Amniotic stem cell (primary cell): ENCODE results near the gene SEMA4D.

Source experiments
- DNase-seq: peaks from one replicate; lab custom pipeline; 2025; lab: John Stamatoyannopoulos, UW

SEMA4D gene, protein sequence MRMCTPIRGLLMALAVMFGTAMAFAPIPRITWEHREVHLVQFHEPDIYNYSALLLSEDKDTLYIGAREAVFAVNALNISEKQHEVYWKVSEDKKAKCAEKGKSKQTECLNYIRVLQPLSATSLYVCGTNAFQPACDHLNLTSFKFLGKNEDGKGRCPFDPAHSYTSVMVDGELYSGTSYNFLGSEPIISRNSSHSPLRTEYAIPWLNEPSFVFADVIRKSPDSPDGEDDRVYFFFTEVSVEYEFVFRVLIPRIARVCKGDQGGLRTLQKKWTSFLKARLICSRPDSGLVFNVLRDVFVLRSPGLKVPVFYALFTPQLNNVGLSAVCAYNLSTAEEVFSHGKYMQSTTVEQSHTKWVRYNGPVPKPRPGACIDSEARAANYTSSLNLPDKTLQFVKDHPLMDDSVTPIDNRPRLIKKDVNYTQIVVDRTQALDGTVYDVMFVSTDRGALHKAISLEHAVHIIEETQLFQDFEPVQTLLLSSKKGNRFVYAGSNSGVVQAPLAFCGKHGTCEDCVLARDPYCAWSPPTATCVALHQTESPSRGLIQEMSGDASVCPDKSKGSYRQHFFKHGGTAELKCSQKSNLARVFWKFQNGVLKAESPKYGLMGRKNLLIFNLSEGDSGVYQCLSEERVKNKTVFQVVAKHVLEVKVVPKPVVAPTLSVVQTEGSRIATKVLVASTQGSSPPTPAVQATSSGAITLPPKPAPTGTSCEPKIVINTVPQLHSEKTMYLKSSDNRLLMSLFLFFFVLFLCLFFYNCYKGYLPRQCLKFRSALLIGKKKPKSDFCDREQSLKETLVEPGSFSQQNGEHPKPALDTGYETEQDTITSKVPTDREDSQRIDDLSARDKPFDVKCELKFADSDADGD

DNA sequence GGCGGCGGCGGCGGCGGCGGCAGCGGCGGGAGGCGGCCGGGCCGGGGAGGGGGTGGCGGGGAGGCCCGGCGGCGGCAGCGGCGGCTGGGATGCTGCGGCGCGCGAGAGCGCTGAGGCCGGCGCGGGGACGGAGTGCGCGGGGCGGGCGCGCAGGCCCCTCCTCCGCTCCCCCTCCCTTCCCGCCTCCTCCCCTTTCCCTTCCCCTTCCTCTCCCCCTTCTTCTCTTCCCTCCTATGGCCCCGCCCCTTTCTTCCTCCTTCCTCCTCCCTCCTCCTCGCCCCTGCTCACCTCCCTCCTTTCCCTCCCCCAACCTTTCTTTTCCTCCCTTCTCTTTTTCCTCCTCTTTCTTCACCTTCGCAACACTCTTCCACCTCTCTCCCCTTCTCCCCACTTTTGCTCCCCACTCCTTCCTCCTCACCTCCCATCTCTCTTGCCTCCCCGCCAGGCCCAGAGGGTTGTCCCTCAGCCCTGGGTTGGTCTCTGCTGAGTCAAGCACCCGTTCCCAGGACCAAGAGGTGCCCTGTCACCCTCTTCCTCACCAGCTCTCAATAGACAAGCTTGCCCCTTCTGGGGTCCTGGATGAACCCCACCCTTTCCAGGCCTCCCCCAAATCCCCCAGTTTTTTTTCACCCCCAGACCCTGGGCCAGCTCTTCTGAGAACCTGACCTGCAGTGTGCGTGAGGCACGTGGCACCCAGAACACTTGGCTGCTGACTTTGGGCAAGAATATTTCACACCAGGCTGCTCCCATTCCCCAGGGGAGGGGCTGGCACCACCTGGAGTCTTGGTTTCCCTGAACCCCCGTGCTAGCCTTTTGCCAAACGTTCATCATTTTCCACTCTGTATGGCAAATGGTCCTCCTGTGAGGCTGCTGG lies at the start of gene SEMA4D:
SEMA4D (minus strand) TSS at position 136 of the 874 bp plus-strand sequence. CDS start 92,657 bp downstream, outside the sequence.
- no peak for DNase-seq

DNA sequence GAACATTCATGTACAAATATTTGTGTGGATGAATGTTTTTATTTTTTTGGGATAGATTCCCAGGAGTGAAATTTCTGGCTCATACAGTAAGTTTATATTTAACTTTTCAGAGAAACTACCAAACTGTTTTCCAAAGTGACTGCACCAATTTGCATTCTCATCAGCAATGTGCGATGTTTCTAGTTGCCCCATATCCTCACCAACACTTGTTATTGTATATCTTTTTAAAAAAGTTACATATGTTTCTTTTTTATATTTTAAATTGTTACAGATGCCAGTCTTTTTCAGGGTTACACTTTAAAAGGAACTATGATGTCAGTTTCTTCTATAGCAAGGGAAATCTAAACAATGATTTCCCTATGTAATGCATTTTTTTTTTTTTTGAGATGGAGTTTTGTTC lies 49.1 kb upstream of the SEMA4D start:
- no peak for DNase-seq

DNA sequence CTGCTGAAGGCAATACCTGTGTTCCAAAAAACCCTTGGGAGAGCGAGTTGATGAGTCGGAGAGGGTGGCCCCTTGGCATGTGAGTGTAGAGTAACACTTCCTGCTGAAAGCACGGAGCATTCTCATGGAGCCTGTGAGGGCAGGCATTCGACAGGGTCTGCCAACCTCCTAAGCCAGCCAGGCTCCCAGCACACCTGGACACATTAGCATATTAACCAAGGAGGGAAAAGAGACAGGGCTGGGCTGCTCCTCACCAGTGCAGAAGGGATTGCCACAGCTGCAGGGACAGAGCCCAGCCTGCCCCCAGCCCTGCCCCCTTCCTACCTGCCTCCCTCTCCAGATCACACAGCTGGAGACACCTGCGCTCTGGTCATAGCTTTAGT lies 46.4 kb upstream of the SEMA4D start:
- no peak for DNase-seq

DNA sequence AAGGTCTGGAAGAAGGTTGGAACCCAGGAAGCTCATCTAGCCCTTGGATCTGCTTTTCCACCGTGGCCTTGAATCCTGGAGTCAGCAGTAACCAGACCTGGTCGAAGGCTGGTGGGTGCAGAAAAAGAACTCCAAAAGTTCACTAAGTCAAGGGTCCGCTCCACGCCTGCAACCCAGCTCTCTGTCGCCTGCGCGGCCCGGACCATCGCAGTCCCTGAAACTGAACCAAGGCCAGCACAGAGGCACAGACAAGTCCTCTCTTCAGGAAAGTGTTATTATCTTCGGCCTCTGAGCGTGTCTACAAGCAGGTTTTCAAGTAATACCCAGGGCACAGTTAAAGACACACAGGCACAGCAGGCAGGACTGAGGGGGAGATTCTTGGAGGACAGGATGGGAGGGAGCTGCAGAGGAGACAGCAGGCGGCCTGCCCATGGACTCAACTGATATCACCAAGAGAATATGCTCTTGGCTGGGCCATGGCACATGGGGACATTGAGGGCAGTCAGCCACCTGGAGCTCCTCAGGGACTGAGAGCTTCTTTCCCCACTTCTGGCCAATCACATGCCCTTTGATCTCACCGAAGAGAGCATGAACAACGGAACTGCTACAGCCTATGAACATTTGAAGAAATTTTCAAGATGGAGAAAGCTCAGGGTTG lies 45.8 kb upstream of the SEMA4D start:
- no peak for DNase-seq

DNA sequence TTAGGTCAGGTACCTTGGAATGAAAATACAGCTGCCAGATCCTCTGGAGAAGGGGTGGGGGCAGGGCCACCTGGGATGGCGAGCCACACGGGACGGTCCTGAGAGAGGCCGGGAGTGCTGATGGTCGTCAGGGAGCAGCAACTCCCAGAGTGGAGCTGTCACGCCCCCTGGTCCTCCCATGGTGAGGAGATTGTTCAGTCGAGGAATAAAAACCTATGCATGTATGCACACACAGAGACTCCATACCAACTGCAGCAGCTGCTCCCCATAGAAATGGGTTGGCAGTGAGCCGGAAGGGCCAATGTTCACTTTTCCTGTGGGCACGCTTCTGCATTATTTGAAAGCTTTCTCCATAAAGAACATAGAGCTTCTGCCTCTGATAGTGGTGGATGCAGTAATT lies 45.2 kb upstream of the SEMA4D start:
- no peak for DNase-seq

DNA sequence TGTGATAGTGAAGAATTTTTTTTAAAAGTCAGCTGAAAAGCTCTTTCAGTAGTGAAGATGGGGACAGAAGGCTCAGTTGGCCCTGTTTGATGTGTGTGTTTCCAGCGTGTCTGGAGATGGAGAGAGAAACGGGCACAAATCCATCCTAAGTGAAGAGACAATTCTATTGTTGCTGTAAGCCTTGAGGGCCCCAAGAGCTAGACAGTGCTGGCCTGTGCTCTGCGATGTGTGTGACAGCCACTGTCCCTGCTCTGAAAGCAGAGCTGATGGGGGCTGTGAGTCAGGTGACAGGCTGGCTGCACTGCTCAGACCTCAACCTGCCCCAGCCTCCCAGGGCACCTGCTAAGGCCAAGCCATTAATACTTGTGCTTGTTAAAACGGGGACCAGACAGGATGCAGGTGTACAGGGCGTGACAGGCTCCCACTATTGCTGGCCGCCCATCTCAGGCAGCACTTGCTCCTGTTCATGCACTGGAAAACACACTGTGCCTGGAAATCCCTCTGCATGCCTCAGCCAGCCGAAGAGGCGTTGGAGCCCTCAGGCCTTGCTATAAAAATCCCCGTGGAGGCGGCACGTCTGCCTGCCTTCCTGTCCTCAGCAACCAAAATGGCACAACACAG lies 44.6 kb upstream of the SEMA4D start:
- no peak for DNase-seq

DNA sequence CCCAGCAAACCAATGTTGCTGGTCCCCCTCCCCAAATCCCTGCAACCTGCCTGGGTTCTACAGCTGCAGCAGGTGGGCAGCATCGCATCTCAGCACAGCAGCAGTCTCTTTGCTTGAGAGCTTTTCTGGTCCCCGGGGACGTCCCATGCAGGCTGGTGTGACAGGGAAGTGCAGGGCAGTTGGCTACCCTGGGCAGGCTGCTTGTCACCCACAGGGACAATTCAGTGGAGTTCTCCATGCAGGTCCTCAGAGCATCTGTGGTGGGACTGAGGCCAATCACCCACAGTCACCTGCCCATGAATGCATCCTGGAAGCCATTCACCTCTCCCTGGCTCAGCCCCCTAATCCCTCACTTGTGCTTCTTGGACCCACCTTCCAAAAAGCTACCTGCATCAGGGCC lies 43.9 kb upstream of the SEMA4D start:
- DNase-seq: no peak

DNA sequence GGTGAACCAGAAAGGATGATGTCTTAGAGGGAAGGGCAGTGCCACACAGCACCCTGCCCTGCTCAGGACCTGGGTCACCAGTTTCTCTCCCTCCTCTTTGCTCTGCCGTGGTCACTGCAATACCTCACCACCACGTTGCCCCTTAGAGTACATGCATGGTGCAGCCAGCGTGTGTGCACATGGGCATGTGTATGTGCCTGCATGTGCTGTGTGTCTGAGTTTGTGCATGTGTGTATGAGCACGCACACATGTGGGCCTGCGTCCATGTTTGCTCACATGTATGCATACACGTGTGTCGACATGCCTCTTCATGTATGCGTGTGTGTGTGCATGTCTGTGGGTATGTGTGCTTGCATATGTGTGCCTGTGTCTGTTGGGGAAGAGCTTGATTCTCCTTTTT lies 41.5 kb upstream of the SEMA4D start:
- no peak for DNase-seq

DNA sequence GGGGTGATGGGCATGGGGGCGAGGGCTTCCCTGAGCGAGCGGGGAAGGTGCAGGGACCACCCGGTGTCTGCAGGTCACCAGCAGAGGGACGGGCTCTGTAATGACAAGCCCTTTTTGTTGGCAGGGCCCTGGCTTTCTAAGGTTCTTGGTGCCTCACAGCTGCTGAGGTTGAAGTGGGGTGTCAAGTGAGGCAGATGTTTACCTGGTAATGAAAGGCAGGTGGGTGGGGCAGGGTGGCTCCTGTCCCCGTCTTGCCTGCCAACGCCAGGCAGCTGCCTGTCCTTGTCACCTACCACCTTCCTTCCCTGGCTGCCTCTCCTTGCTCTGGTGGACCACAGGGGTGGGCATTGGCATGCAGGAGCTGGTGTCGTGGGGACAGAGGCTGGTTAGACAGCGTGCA lies 41.0 kb upstream of the SEMA4D start:
- no peak for DNase-seq

DNA sequence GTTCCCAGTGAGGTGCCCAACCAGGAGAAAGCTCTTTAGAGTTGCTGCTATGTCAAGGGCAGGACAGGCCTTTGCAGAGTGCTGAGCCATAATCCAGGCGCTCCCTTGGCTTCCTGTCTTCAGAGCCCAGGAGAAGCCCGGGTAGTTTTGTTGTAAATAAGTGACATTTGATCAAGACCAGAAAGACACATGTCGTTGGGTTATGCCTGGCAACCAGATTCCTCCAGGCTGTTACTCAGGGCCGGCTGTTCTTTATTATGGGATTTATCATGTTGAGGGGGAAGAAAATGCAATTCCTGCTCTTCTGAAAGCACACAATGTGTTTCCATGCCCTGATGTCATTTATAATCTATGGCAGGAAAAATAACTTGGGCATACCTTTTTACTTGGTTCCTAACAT lies 39.3 kb upstream of the SEMA4D start:
- no peak for DNase-seq

DNA sequence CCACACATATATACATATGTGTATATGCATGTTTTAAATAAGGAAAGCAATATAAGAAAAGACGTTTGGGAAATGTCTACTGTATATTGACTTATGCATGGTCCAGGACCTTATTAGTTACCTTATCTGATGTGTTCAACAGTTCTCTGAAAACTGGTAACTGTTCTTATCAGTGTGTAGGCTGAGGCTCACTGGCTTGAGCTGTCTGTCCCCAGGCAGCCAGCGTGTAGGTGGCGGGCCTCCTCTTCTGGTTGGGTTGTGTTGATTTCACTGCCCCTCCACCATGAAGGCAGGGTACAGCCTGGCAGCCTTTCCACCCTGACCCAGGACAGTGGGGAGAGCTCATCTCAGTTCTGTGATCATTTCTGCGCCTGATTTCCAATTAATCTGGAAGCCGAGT lies 38.7 kb upstream of the SEMA4D start:
- no peak for DNase-seq

DNA sequence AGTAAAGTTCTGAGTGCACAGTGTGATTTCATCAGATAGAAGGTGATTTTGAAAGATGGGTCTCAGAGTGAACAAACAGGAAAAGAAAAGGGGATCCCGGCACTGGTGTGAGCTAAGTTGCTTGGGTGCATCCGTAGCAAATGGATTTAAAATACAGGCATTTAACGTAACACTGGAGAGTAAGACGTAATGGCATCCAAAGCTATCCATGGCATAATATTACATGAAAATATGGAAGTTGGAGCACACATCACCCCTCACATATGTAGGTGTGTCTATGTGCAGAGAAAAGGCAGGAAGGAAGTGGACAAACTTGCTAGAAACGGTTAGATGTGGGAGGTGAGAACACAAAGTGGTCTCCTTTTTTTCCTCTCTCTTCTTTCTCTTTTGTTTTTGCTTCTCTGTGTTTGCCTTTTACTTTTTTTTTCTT lies 38.2 kb upstream of the SEMA4D start:
- DNase-seq: no peak

DNA sequence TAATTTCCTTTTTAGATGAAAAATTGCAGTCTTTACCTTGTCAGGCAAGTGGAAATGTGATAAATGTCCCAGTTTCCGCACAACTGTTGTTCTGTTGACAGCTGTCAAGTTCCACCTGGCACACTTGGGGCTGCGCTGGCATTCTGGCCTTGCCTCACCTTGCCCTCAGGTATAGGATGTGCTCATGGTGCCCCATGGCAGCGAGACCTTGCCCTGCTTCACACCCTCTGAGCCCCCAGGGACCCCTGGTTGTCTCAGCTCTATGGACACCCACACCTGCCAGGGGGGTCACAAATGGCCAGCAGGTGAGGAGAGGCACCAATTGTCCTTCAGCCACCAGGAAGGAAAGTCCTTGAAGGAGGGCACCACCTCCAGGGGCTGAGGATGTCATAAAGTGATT lies 37.5 kb upstream of the SEMA4D start:
- DNase-seq: no peak

DNA sequence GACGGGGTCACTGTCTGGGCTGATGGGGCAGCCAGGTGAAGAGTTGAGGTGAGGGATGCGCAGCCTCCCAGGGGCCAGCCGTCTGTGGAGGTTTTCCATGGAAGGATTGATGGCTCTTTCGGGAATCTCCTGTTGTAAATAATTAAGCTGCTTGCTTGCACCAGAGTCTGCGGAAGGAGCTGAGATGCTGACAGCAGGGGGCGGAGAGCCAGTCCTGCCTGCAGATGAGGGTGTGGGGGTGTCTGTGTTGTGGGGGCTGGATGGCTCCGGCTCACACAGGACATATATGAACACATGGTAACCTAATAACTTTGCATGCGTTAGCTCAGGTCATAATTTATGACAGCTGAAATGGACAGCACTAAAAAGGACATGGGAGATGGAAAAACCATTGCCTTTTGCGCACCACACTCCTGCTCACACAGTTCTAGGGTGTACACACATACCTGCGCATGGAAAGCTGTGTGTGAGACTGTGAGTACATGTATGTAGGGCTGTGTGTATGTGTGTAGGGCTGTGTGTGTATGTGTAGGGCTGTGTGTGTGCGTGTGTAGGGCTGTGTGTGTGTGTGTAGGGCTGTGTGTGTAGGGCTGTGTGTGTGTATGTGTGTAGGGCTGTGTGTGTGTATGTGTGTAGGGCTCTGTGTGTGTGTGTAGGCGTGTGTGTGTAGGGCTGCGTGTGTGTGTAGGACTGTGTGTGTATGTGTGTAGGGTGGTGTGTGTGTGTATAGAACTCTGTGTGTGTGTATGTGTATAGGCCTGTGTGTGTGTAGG lies 36.8 kb upstream of the SEMA4D start:
- DNase-seq: no peak

DNA sequence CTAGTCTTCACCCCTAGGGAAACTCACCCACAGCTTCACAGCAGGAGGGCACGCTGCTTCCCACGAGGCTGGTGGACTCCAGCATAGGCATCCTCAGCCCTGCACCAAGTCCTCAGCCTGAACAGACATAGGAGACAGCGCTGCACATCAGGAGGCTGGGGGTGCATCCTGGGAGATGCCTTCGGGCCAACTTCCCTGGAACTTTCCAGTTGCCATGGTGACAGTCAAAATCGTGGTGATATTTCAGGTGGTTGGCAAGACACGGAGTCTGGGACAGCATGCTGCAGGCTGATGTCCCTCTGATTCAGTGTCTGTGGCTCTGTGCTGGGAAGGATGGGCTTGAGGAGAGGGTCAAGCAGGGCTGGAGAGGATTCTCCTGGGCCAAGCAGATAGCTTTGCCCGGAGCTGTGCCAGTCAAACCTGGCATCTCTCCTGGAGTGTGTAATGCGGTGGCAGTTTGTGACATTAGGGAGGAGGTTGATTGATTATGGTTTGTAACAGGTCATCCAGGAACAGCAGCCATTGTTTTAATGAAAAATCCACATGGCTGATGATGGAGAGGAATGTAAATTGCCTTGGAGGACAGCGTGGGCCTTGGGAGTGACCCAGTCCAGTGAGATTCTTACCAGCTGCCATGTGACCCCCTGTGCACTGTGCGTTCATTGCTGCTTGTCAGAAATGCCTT lies 35.6 kb upstream of the SEMA4D start:
- DNase-seq: no peak

DNA sequence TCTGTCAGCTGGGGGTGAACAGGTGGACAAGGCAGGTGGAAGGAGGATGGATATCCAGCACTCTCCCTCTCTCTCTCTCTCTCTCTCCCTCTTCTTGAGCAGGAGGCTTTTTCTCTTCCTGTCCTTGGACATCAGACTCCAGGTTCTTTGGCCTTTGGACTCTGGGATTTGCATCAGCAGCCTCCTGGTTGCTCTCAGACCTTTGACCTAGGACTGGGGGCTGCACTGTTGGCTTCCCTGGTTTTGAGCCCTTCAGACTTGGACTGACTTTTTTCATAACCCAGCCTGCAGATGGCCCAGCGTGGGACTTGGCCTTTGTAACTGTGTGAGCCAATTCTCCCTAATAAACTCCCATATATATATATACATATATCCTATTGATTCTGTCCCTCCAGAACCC lies 35.0 kb upstream of the SEMA4D start:
- no peak for DNase-seq

DNA sequence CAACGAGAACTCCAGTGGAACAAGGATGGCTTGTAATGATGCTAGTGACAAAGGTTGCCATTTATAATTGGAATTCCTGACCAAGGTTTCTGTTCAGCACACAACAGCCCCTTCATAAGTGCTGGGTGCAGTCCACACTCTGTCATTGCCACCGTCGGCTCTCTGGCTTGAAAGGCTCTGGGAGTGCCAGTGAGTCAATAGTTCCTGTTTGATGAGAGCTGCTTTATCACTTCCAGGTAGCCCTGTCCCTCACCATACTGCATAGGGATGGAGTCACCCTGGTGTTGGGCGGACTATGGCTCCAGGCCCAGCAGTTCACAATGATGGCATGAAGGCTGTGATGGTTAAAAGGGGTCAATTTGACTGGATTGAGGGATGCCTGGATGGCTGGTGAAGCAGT lies 34.6 kb upstream of the SEMA4D start:
- DNase-seq: no peak

DNA sequence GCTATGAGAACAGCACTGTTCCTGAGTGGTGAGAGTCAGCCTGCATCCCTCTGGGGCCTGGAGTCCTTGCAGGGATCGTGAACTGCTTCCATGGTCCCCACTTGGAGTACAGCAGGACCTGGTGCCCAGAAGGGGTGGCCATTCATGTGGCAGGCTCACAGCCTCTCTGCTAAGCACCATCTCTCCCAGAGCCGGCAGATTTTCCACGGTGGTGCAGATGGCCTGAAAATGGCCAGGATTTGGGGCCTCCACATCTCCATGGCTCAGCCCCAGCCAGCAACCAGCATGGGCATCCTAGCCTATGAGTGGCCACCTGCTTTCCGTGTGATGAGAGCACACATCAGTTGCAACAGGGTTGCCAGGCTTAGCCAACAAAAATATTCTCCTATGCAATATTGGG lies 33.9 kb upstream of the SEMA4D start:
- no peak for DNase-seq

DNA sequence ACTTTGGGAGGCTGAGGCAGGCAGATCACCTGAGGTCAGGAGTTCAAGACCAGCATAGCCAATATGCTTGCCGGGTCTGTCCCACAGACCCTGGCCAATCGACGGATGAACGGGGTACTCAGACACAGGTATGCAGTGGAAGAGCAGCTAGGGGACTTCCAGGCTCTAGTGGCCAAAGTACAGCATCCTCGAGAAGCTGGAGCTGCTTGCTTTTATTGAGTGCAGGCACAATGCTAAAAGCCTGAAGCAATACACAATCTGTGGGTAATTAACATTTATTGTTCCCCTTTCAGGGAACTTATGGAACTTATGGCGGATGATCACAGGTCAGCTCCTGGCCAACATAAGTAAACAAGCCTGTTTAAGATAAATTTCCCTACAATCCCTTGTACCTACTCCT lies 32.8 kb upstream of the SEMA4D start:
- no peak for DNase-seq
